ENCODE results near the gene APC. TPM values are rescaled to one million over a fixed set of nuclear protein-coding genes. Genes with fewer than 3 reads are reported as not detected.

Gene APC
- total RNA-seq: 46.3 and 58.5 TPM in 2 replicates

GRCh38 chr5:112737463-112738190 is at the start of gene APC:
TSS of gene APC (plus strand) at chr5:112737885. CDS start at chr5:112754891, 17,006 bp downstream.

GRCh38 chr5:112860929-112861637 is 123.4 kb downstream of the APC start, which contains the start of gene SRP19:
TSS of gene SRP19 (plus strand) at chr5:112861287. CDS start at chr5:112861377, 90 bp downstream.

Small RNA genes lying within 50 kb of the gene (small RNA-seq; reads per million reads assigned to genes)
- not detected for gene RNU6-482P

Other genes with a start within 250 kb of the APC start
- 34.8 and 34.9 TPM in 2 replicates for gene SRP19, start 123.4 kb downstream of the APC start, total RNA-seq
- 35.6 and 46.7 TPM in 2 replicates for gene REEP5, start 184.3 kb downstream of the APC start, total RNA-seq
- gene DCP2, start 238.9 kb downstream of the APC start, total RNA-seq: 15.1 and 20.5 TPM in 2 replicates